ENCODE measurements around the gene PRKRA. TPM values are rescaled to one million over a fixed set of nuclear protein-coding genes. Genes with fewer than 3 reads are reported as not detected.

Gene PRKRA
- polyA plus RNA-seq, 1 of the 3 experiments (the other 2 are of a cell fraction) = 44.3 TPM

DNA sequence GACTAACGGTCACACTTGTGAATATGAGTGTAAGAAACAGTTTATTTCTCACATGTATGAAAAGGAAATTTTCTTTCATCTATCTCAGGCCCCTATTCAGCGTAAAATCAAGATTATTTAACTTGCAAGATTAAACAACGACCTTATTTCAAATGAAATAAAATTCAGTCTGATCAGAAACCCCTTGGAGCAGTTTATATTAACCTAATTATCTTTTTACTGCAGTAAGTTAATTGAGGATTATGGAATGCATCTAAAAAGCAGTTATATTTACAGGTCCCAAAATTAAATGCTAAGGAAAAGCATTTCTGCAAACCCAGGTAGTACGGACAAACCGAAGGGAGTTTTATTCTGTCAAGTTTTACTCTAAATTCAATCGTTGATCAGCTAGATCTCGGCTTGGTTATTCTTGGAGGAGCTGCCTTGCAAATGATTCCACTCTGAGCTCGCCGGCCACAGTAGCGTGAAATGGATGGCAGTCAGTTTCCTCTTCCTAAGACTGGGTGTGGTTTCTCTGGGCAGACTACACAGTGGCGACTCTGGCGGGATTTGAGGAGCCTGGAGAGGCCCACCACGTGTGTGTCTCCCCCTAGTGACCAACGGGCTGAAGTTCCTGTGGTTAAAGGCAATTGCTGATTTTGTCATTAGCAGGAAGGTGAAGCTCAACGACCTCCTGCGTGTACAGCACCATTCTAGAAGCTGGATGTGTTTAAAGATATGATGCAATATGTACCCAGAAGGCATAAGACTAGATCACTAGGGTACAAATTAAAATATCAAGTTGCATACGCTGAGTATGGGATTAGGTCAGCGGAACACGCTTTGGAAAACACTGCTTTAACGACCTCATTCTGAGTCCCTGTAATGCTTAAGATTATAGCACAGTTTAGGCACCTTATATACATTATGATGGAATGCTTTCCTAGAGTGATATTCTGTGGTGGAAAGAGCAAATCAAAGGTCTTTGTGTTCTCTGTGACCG, 36.4 kb downstream of the PRKRA start (continued):
- no peak for TF ChIP-seq MEF2A (IDR thresholded peaks at IDR 0.05; ENCODE audit: borderline replicate concordance, low read depth)
- peak; percentile 81 for TF ChIP-seq POLR2AphosphoS5 (IDR thresholded peaks at IDR 0.05; ENCODE audit: low read depth, low read length)
- TF ChIP-seq FOSL2 (IDR thresholded peaks at IDR 0.05; ENCODE audit: borderline replicate concordance, low read depth) = no peak
- TF ChIP-seq EZH2phosphoT487 (IDR thresholded peaks at IDR 0.05; ENCODE audit: borderline replicate concordance, low read depth) = no peak
- TF ChIP-seq EP300 (IDR thresholded peaks at IDR 0.05; ENCODE audit: borderline replicate concordance in 1 of 2, low read depth in 1 of 2, low read length in 1 of 2) = no peak
- peak; percentile 8; the same call in 1 of the 2 replicates for TF ChIP-seq TCF12 (IDR thresholded peaks at IDR 0.05)
- no peak for TF ChIP-seq RXRA (IDR thresholded peaks at IDR 0.05; ENCODE audit: borderline replicate concordance, low read depth)
- no peak for TF ChIP-seq NFIC (IDR thresholded peaks at IDR 0.05; ENCODE audit: borderline replicate concordance)
- TF ChIP-seq, protein P1, sequence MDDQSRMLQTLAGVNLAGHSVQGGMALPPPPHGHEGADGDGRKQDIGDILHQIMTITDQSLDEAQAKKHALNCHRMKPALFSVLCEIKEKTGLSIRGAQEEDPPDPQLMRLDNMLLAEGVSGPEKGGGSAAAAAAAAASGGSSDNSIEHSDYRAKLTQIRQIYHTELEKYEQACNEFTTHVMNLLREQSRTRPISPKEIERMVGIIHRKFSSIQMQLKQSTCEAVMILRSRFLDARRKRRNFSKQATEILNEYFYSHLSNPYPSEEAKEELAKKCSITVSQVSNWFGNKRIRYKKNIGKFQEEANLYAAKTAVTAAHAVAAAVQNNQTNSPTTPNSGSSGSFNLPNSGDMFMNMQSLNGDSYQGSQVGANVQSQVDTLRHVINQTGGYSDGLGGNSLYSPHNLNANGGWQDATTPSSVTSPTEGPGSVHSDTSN (IDR thresholded peaks at IDR 0.05) = no peak
- TF ChIP-seq, protein P2, sequence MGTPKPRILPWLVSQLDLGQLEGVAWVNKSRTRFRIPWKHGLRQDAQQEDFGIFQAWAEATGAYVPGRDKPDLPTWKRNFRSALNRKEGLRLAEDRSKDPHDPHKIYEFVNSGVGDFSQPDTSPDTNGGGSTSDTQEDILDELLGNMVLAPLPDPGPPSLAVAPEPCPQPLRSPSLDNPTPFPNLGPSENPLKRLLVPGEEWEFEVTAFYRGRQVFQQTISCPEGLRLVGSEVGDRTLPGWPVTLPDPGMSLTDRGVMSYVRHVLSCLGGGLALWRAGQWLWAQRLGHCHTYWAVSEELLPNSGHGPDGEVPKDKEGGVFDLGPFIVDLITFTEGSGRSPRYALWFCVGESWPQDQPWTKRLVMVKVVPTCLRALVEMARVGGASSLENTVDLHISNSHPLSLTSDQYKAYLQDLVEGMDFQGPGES (IDR thresholded peaks at IDR 0.05; ENCODE audit: low read depth, low read length) = no peak
- peak; percentile 87; the same call in 1 of the 2 replicates for TF ChIP-seq SIN3A (IDR thresholded peaks at IDR 0.05; ENCODE audit: borderline replicate concordance, low read depth, low read length)

DNA sequence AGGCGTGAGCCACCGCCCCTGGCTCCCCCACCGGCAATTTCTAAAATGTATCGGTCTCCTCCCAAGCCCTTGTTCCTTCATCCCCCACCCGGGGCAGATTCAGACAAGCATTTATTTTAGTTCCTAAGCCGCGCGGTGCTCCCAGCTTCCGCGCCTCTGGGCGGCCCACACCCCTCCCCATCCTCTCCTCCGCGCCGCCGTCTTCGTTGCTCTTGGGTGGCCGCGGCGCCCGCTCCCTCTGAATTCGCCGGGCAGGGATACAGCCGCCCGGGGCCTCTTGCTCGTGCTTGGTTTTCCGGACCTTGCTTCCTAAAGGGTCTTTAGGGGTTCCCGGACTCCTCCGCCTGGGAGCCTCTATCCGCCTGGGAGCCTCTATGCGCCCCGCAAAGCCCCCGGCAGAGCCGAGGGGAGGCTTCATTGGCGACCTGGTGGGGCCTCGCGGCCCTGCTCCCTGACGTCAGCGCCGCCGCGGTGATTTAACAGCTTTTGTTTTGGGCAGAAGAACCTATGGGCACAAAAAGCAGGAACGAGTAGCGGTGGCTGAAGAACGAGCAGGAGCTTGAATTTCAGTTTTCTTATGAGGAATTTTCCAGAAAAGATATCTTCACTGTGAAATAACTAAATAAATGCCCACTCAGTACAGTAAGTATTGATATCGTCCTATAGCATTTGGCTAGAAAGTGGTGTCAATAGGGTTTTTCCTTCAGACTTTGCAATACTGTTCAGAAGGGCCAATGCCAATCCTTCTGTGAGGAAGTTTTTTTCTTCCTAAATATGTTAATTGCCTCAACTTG, 37.3 kb downstream of the PRKRA start:
- Histone ChIP-seq H3K4me2 (peak overlapping the region; percentile 83), H3K9me2 (no peaks in the 10 kb centered on the region), H3K36me3 (replicated peaks in 1 of 2; ENCODE audit: control insufficient read depth in 1 of 2, insufficient read depth in 2 of 2, low read length in 1 of 2) (no peaks in the 10 kb centered on the region), H3K79me2 (ENCODE audit: insufficient read depth) (peaks cover 20% of the 10 kb centered on the region; the same call in 1 of the 2 replicates), H2AFZ (ENCODE audit: low read depth) (peak overlapping the region; percentile 98), H3K27me3 (ENCODE audit: insufficient read depth) (no peaks in the 10 kb centered on the region), H4K20me1 (ENCODE audit: insufficient read depth) (no peaks in the 10 kb centered on the region), H3K9me3 (no peaks in the 10 kb centered on the region), H3K4me3 (ENCODE audit: low read depth in 2 of 2, low read length in 1 of 2) (peak overlapping the region; percentile 55 to 75), H3K27ac (ENCODE audit: low read depth in 2 of 2, low read length in 1 of 2) (peak overlapping the region; percentile 89 to 96), H3F3A (replicated peaks; ENCODE audit: insufficient read depth) (peaks cover 7% of the 10 kb centered on the region), H3K4me1 (ENCODE audit: control insufficient read depth in 1 of 2, insufficient read depth in 2 of 2, low read depth in 1 of 2, low read length in 1 of 2) (peaks cover 3 to 6% of the 10 kb centered on the region in 2 experiments; a peak in 3 of 4 replicates), H3K9ac (peak overlapping the region; percentile 83)
- DNase-seq = peak; percentile 82
- WGBS (ENCODE audit: low lambda C conversion rate) = under 1% methylated on average over 30 of the region's 45 CpGs
- ChIA-PET POLR2A (interaction anchor here (0.7 to 2.6 kb wide), 12 partner anchors 9 to 308 kb away, joined by 3 to 22 read pairs (median 3); partner anchors contain the start of genes OSBPL6, PJVK, PLEKHA3 and PRKRA), CTCF (interaction anchor here (0.6 to 8.7 kb wide), 47 partner anchors 10 to 1564 kb away, joined by 3 to 199 read pairs (median 5); partner anchors contain the start of genes PJVK, PRKRA and RBM45)
- TF ChIP-seq CHD2 (IDR thresholded peaks at IDR 0.05; ENCODE audit: low read length, partially characterized antibody) (no peak), GABPA (IDR thresholded peaks at IDR 0.05; ENCODE audit: low read depth) (0 out of 2 replicates have a peak, but pooled peaks have one; percentile 21), RFX5 (IDR thresholded peaks at IDR 0.05; ENCODE audit: low read length) (no peak), NFIC (IDR thresholded peaks at IDR 0.05; ENCODE audit: borderline replicate concordance) (no peak), RCOR1 (IDR thresholded peaks at IDR 0.05; ENCODE audit: low read length) (no peak), MXI1 (IDR thresholded peaks at IDR 0.05; ENCODE audit: low read depth, low read length) (peak; percentile 48; the same call in 1 of the 2 replicates), JUND (IDR thresholded peaks at IDR 0.05) (no peak), YY1 (IDR thresholded peaks at IDR 0.05; ENCODE audit: low read depth) (0 out of 2 replicates have a peak, but pooled peaks have one; percentile 28)
- TF ChIP-seq, protein P3, sequence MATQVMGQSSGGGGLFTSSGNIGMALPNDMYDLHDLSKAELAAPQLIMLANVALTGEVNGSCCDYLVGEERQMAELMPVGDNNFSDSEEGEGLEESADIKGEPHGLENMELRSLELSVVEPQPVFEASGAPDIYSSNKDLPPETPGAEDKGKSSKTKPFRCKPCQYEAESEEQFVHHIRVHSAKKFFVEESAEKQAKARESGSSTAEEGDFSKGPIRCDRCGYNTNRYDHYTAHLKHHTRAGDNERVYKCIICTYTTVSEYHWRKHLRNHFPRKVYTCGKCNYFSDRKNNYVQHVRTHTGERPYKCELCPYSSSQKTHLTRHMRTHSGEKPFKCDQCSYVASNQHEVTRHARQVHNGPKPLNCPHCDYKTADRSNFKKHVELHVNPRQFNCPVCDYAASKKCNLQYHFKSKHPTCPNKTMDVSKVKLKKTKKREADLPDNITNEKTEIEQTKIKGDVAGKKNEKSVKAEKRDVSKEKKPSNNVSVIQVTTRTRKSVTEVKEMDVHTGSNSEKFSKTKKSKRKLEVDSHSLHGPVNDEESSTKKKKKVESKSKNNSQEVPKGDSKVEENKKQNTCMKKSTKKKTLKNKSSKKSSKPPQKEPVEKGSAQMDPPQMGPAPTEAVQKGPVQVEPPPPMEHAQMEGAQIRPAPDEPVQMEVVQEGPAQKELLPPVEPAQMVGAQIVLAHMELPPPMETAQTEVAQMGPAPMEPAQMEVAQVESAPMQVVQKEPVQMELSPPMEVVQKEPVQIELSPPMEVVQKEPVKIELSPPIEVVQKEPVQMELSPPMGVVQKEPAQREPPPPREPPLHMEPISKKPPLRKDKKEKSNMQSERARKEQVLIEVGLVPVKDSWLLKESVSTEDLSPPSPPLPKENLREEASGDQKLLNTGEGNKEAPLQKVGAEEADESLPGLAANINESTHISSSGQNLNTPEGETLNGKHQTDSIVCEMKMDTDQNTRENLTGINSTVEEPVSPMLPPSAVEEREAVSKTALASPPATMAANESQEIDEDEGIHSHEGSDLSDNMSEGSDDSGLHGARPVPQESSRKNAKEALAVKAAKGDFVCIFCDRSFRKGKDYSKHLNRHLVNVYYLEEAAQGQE (IDR thresholded peaks at IDR 0.05; ENCODE audit: low read depth, low read length) = no peak
- TF ChIP-seq, protein P4, sequence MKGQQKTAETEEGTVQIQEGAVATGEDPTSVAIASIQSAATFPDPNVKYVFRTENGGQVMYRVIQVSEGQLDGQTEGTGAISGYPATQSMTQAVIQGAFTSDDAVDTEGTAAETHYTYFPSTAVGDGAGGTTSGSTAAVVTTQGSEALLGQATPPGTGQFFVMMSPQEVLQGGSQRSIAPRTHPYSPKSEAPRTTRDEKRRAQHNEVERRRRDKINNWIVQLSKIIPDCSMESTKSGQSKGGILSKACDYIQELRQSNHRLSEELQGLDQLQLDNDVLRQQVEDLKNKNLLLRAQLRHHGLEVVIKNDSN (IDR thresholded peaks at IDR 0.05; ENCODE audit: borderline replicate concordance, low read depth) = no peak

Data from SK-N-SH (cell line).